ENCODE measurements around the gene RNF115.
A peak's percentile ranks its signal among the peaks of the same experiment; 100 is the strongest.
"Not testable (repeated sequence)": the region's sequence is repeated elsewhere in the genome, so short reads cannot be mapped to it uniquely, and the experiment has no call there.

Gene RNF115

GRCh38 chr1:145823565-145824498, at the start of gene RNF115, which contains the start of gene POLR3C:
Gene RNF115 (minus strand): TSS chr1:145824095. CDS start chr1:145823873, 222 bp downstream.
Gene POLR3C (plus strand): TSS chr1:145824200. CDS start chr1:145825777, 1,577 bp downstream.
- peak; percentile 80 to 82 for DNase-seq

- DNase-seq, result peak; percentile 19 to 32
Measured at GRCh38 chr1:145871994-145872924, 48.4 kb upstream of the RNF115 start.

GRCh38 chr1:145868232-145868631, 44.3 kb upstream of the RNF115 start:
- no peak for DNase-seq

- no peak for DNase-seq
Measured at GRCh38 chr1:145863282-145864018, 39.6 kb upstream of the RNF115 start.

- DNase-seq, result peak; percentile 69
Measured at GRCh38 chr1:145859491-145860023, 35.7 kb upstream of the RNF115 start.

GRCh38 chr1:145858901-145859490, 35.1 kb upstream of the RNF115 start, which contains the start of gene PIAS3:
Gene PIAS3 (minus strand): TSS chr1:145859081. CDS start chr1:145858990, 91 bp downstream.
- peak; percentile 75 to 76 for DNase-seq

GRCh38 chr1:145858238-145858900, 34.5 kb upstream of the RNF115 start:
- DNase-seq, result peak; percentile 48 to 61

- no peak for DNase-seq
Measured at GRCh38 chr1:145857170-145857569, 33.3 kb upstream of the RNF115 start.

- no peak for DNase-seq
Measured at GRCh38 chr1:145855426-145855948, 31.6 kb upstream of the RNF115 start.

- DNase-seq, result no peak
Measured at GRCh38 chr1:145849356-145850160, 25.7 kb upstream of the RNF115 start.

- no peak for DNase-seq
Measured at GRCh38 chr1:145847827-145848226, 23.9 kb upstream of the RNF115 start.

- peak in 1 of 2 donors; percentile 16 for DNase-seq
Measured at GRCh38 chr1:145846201-145846612, 22.3 kb upstream of the RNF115 start.

GRCh38 chr1:145845514-145846161, 21.7 kb upstream of the RNF115 start, which contains the start of gene NUDT17:
Gene NUDT17 (plus strand): TSS chr1:145845630. CDS start chr1:145845641, 11 bp downstream.
- DNase-seq, result peak; percentile 75 to 76

GRCh38 chr1:145845144-145845513, 21.2 kb upstream of the RNF115 start:
- DNase-seq, result peak in 1 of 2 donors; percentile 9

- no peak for DNase-seq
Measured at GRCh38 chr1:145843031-145843430, 19.1 kb upstream of the RNF115 start.

GRCh38 chr1:145837656-145838055, 13.8 kb upstream of the RNF115 start:
- DNase-seq, result no peak

- DNase-seq, result not testable (repeated sequence)
Measured at GRCh38 chr1:145830810-145831209, 6.9 kb upstream of the RNF115 start.

- no peak for DNase-seq
Measured at GRCh38 chr1:145828367-145829026, 4.6 kb upstream of the RNF115 start.

GRCh38 chr1:145827966-145828365, 4.1 kb upstream of the RNF115 start:
- no peak for DNase-seq

All from activated CD4-positive, alpha-beta T cell treated with anti-CD3 and anti-CD28 coated beads for 4 hours (primary cell).